ENCODE data around the gene CDS2.

Gene CDS2

DNA sequence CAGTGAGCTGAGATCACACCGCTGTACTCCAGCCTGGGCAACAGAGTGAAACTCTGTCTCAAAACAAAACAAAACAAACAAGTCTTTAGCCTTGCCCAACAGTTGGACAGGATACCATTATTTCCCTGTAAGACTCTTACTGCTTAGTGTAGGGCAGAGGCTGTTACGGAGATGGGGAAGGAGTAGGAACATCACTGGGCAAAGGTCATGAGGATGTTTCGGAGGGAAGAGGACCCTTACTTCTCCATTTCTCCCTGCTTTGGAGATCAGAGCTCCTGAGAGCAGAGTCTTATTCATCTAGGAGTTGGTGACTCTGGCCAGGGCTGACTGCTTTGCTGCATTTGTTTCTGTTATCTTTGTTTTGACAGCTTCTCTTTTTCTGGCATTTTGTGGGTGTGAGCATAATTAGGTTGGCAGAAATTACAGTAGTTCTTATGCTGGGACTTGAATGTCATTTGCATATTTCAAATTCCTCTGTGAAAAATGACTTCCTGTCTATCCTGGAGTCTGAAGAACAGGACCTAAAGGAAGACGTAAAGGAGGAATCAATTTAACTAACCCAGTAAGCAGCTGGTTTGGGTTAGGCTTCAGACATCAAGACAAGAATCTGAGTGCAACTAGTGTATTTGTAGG, 89.0 kb downstream of the CDS2 start:
- TF ChIP-seq, protein P1, sequence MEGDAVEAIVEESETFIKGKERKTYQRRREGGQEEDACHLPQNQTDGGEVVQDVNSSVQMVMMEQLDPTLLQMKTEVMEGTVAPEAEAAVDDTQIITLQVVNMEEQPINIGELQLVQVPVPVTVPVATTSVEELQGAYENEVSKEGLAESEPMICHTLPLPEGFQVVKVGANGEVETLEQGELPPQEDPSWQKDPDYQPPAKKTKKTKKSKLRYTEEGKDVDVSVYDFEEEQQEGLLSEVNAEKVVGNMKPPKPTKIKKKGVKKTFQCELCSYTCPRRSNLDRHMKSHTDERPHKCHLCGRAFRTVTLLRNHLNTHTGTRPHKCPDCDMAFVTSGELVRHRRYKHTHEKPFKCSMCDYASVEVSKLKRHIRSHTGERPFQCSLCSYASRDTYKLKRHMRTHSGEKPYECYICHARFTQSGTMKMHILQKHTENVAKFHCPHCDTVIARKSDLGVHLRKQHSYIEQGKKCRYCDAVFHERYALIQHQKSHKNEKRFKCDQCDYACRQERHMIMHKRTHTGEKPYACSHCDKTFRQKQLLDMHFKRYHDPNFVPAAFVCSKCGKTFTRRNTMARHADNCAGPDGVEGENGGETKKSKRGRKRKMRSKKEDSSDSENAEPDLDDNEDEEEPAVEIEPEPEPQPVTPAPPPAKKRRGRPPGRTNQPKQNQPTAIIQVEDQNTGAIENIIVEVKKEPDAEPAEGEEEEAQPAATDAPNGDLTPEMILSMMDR (IDR thresholded peaks at IDR 0.05; ENCODE audit: insufficient read depth, low read length, poor library complexity, severe bottlenecking): no peak
- TF ChIP-seq EZH2phosphoT487 (conservative IDR thresholded peaks at IDR 0.05; ENCODE audit: low read length): no peak
- Histone ChIP-seq H3K9me2 (replicated peaks; ENCODE audit: insufficient read depth, low read length) (no peaks in the 10 kb centered on the region), H3K36me3 (ENCODE audit: low read length) (no peaks in the 10 kb centered on the region), H3K27ac (ENCODE audit: low read depth, low read length) (no peak overlapping the region), H3K4me2 (ENCODE audit: low read depth, low read length, poor library complexity, severe bottlenecking) (no peak overlapping the region), H3K9ac (ENCODE audit: low read length) (no peak overlapping the region), H3K27me3 (ENCODE audit: low read length) (no peaks in the 10 kb centered on the region), H4K20me1 (ENCODE audit: low read depth, low read length) (no peaks in the 10 kb centered on the region), H3K4me3 (ENCODE audit: insufficient read depth, low read length, poor library complexity, severe bottlenecking) (no peak overlapping the region), H3K79me2 (ENCODE audit: insufficient read depth, low read length) (no peaks in the 10 kb centered on the region), H3K9me3 (ENCODE audit: insufficient read depth, low read length) (no peaks in the 10 kb centered on the region), H2AFZ (ENCODE audit: low read depth, low read length, severe bottlenecking) (no peak overlapping the region), H3F3A (ENCODE audit: insufficient read depth) (no peaks in the 10 kb centered on the region)

DNA sequence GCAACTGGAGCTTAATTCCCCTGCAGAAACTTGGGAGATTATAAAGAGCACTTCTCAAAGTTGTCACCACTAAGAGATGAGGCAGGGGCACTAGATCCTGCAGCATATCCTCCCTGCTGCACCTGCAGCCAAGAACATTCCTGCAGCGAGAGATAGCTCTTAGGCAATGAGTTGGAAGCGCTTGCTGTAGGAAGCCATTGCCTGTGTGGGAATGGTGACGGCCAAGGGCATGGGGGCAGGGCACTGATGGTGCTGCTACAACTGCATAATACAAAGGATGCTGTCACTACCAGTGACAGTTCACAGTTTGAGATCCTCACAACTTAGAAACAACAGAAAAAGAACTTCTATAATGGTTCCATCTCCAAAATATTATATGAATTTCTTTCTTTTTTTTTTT, 89.9 kb downstream of the CDS2 start:
- Histone ChIP-seq H3K9me2 (replicated peaks; ENCODE audit: insufficient read depth, low read length) (no peaks in the 10 kb centered on the region), H4K20me1 (ENCODE audit: low read depth, low read length) (no peaks in the 10 kb centered on the region), H3F3A (ENCODE audit: insufficient read depth) (no peaks in the 10 kb centered on the region), H3K27me3 (ENCODE audit: low read length) (no peaks in the 10 kb centered on the region), H3K27ac (ENCODE audit: low read depth, low read length) (no peak overlapping the region), H3K79me2 (ENCODE audit: insufficient read depth, low read length) (no peaks in the 10 kb centered on the region), H3K36me3 (ENCODE audit: low read length) (no peaks in the 10 kb centered on the region), H3K9me3 (ENCODE audit: insufficient read depth, low read length) (no peaks in the 10 kb centered on the region), H3K9ac (ENCODE audit: low read length) (no peak overlapping the region), H3K4me2 (ENCODE audit: low read depth, low read length, poor library complexity, severe bottlenecking) (no peak overlapping the region), H3K4me3 (ENCODE audit: insufficient read depth, low read length, poor library complexity, severe bottlenecking) (no peak overlapping the region), H2AFZ (ENCODE audit: low read depth, low read length, severe bottlenecking) (no peak overlapping the region)
- no peak for TF ChIP-seq EZH2phosphoT487 (conservative IDR thresholded peaks at IDR 0.05; ENCODE audit: low read length)
- TF ChIP-seq, protein P1 (IDR thresholded peaks at IDR 0.05; ENCODE audit: insufficient read depth, low read length, poor library complexity, severe bottlenecking): no peak

DNA sequence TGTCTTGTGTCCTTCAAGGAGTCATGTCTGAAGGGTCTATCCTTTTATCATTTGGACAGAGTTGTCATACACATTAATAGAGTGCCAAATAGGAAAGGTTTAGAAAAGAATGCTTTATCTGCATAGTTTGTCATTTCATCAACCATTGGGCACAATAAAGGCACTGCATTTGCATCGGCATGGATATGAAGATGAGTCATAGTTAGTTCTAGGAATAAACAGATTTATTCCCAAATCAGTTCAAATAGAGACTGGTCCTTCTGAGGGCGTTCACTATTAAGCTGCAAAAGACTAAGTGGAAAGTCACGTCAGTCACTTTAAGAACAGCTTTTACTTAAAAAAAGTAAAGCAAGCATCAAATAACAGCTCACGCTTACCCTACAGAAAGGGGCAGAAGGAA, 90.8 kb downstream of the CDS2 start:
- TF ChIP-seq EZH2phosphoT487 (conservative IDR thresholded peaks at IDR 0.05; ENCODE audit: low read length): no peak
- TF ChIP-seq, protein P1 (IDR thresholded peaks at IDR 0.05; ENCODE audit: insufficient read depth, low read length, poor library complexity, severe bottlenecking): no peak
- no peaks in the 10 kb centered on the region for H3K27me3 ChIP-seq (ENCODE audit: low read length)
- H2AFZ ChIP-seq (ENCODE audit: low read depth, low read length, severe bottlenecking): no peak overlapping the region
- no peak overlapping the region for H3K4me3 ChIP-seq (ENCODE audit: insufficient read depth, low read length, poor library complexity, severe bottlenecking)
- no peaks in the 10 kb centered on the region for H3F3A ChIP-seq (ENCODE audit: insufficient read depth)
- H3K27ac ChIP-seq (ENCODE audit: low read depth, low read length): no peak overlapping the region
- no peak overlapping the region for H3K9ac ChIP-seq (ENCODE audit: low read length)
- no peaks in the 10 kb centered on the region for H3K79me2 ChIP-seq (ENCODE audit: insufficient read depth, low read length)
- H4K20me1 ChIP-seq (ENCODE audit: low read depth, low read length): no peaks in the 10 kb centered on the region
- H3K36me3 ChIP-seq (ENCODE audit: low read length): no peaks in the 10 kb centered on the region
- H3K4me2 ChIP-seq (ENCODE audit: low read depth, low read length, poor library complexity, severe bottlenecking): no peak overlapping the region
- no peaks in the 10 kb centered on the region for H3K9me3 ChIP-seq (ENCODE audit: insufficient read depth, low read length)
- H3K9me2 ChIP-seq (replicated peaks; ENCODE audit: insufficient read depth, low read length): no peaks in the 10 kb centered on the region
